Measurements from ENCODE around the gene RAB33B.

DNA sequence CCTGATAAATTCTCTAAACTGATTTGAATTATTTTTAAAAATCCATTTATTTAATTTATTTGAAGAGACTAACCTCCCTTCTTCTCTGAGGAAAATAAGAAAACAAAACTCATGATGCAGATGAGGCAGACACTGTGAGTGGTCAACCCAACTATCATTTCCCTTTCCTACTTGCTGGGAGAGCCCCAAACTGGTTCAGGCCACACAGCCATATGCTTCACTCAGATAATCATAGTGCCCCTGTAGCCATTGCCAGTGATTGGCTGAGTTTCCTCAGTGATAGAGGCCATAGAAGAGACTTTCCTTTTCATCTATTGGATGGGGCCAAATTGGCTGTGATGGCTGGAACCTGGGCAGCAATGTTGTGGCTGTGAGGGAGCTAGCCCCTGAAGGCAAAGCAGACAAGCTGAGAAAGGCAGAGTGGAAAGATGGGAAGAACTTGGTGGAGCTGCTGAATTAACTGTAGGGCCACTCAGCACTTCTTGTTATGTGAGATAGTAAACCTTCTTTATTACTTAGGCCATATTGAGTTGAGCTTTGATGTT is 49.8 kb downstream of the RAB33B start:
- no peak for TF ChIP-seq POLR2AphosphoS5 (IDR thresholded peaks at IDR 0.05; ENCODE audit: low read depth, low read length)
- TF ChIP-seq, protein P1, sequence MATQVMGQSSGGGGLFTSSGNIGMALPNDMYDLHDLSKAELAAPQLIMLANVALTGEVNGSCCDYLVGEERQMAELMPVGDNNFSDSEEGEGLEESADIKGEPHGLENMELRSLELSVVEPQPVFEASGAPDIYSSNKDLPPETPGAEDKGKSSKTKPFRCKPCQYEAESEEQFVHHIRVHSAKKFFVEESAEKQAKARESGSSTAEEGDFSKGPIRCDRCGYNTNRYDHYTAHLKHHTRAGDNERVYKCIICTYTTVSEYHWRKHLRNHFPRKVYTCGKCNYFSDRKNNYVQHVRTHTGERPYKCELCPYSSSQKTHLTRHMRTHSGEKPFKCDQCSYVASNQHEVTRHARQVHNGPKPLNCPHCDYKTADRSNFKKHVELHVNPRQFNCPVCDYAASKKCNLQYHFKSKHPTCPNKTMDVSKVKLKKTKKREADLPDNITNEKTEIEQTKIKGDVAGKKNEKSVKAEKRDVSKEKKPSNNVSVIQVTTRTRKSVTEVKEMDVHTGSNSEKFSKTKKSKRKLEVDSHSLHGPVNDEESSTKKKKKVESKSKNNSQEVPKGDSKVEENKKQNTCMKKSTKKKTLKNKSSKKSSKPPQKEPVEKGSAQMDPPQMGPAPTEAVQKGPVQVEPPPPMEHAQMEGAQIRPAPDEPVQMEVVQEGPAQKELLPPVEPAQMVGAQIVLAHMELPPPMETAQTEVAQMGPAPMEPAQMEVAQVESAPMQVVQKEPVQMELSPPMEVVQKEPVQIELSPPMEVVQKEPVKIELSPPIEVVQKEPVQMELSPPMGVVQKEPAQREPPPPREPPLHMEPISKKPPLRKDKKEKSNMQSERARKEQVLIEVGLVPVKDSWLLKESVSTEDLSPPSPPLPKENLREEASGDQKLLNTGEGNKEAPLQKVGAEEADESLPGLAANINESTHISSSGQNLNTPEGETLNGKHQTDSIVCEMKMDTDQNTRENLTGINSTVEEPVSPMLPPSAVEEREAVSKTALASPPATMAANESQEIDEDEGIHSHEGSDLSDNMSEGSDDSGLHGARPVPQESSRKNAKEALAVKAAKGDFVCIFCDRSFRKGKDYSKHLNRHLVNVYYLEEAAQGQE (IDR thresholded peaks at IDR 0.05; ENCODE audit: insufficient read depth in 1 of 2, low read depth in 2 of 2, low read length in 2 of 2): no peak
- no peak for TF ChIP-seq SIN3A (IDR thresholded peaks at IDR 0.05; ENCODE audit: borderline replicate concordance, insufficient read depth, low read length)

Measured in PFSK-1 (cell line).